K562 (cell line): ENCODE measurements around the gene COL4A2. TPM values are rescaled to one million over a fixed set of nuclear protein-coding genes. Genes with fewer than 3 reads are reported as not detected.

Experiments
- ATAC-seq: fragments of 200-7000 bp; cut with Tn5 transposase; 3 replicates; pipeline ENCODE4 v1.9.1; 2020; ENCODE audit warnings: moderate library complexity
- BruUV-seq: library from RNA; stranded (reverse); fragments of 400-500 nt; replicated peaks from 2 replicates; lab custom pipeline; 2021; lab: Mats Ljungman, UMichigan
- CTCF ChIA-PET: fragments of 300-600 bp; formaldehyde crosslinking; extraction: SDS; loops from one replicate; lab custom pipeline; 2021; ENCODE audit warnings: low intra/inter-chr PET ratio; lab: Yijun Ruan, JAX
- POLR2A ChIA-PET: fragments of 300-600, 350-650 bp; sonication (Branson Sonifier 250); formaldehyde crosslinking; extraction: SDS; loops from one replicate; lab custom pipeline; 2021; ENCODE audit warnings: antibody characterized with exemption, inconsistent platforms; lab: Yijun Ruan, JAX
- DNase-seq, 4 experiments: peaks; one replicate each; pipeline versions ENCODE4 v3.0.0 to v3.0.0-alpha.2; 2011 to 2018; ENCODE audit warnings: low spot score in 3 of 4, mixed read lengths in 3 of 4; ENCODE audit errors: extremely low read depth in 1 of 4
- FAIRE-seq: peaks from 2 replicates; lab custom pipeline; 2011; peaks lifted over from hg19 to GRCh38; lab: Jason Lieb, UNC
- H2AFZ ChIP-seq: 2 replicates; pipeline ENCODE4 v1.6.0; 2011; ENCODE audit warnings: low read depth, low read length, control low read depth, inconsistent platforms
- H3K27ac ChIP-seq: fragments of 200-600 bp; 3 replicates; pipeline ENCODE4 v1.8.0; 2011; ENCODE audit warnings: low read depth, mild to moderate bottlenecking, control low read depth, inconsistent platforms, low read length, moderate library complexity, mixed read lengths; ENCODE audit errors: extremely low read depth
- H3K27me3 ChIP-seq, 2 experiments: fragments of 300-600 bp in 1 of 2; 2 replicates in 1 of 2; 3 replicates in 1 of 2; pipeline versions ENCODE4 v1.6.0 to v1.8.0; 2011; ENCODE audit warnings: inconsistent platforms in 2 of 2, low read length in 2 of 2, mild to moderate bottlenecking in 1 of 2, mixed read lengths in 1 of 2, moderate library complexity in 1 of 2; ENCODE audit not compliant: control insufficient read depth in 2 of 2, insufficient read depth in 2 of 2
- H3K36me3 ChIP-seq: fragments of 300-600 bp; 3 replicates; pipeline ENCODE4 v1.8.0; 2011; ENCODE audit warnings: mild to moderate bottlenecking, low read length, inconsistent platforms; ENCODE audit not compliant: control insufficient read depth, insufficient read depth
- H3K4me1 ChIP-seq, 2 experiments: fragments of 200-600 bp in 1 of 2; replicated peaks in 1 of 2; 2 replicates in 1 of 2; 3 replicates in 1 of 2; pipeline versions ENCODE4 v1.5.1 to v1.8.0; 2011; ENCODE audit warnings: inconsistent platforms in 2 of 2, low read length in 2 of 2, mild to moderate bottlenecking in 1 of 2, mixed read lengths in 1 of 2, moderate library complexity in 1 of 2; ENCODE audit not compliant: control insufficient read depth in 2 of 2, insufficient read depth in 2 of 2
- H3K4me2 ChIP-seq: 2 replicates; pipeline ENCODE4 v1.6.1; 2011; ENCODE audit warnings: low read length, control low read depth, inconsistent platforms, mixed read lengths; ENCODE audit not compliant: insufficient read depth
- H3K4me3 ChIP-seq: fragments of 200-600 bp; sonication (generic), shearing (Covaris generic); 2 replicates; pipeline ENCODE4 v1.5.1; 2016; ENCODE audit warnings: control low read depth, inconsistent platforms
- H3K79me2 ChIP-seq: fragments of 200-600 bp; 3 replicates; pipeline ENCODE4 v1.8.0; 2011; ENCODE audit warnings: low read length, inconsistent platforms; ENCODE audit not compliant: control insufficient read depth, insufficient read depth
- H3K9ac ChIP-seq, 2 experiments: 2 replicates each; pipeline versions ENCODE4 v1.6.0 to v1.6.1; 2011; ENCODE audit warnings: low read depth in 2 of 2, low read length in 2 of 2, control low read depth in 1 of 2, inconsistent platforms in 1 of 2, mild to moderate bottlenecking in 1 of 2, mixed read lengths in 1 of 2; ENCODE audit not compliant: insufficient read depth in 1 of 2
- H3K9me1 ChIP-seq: one replicate; pipeline ENCODE4 v1.6.0; 2011; ENCODE audit warnings: inconsistent platforms, mild to moderate bottlenecking, low read length, moderate library complexity; ENCODE audit not compliant: control insufficient read depth, insufficient read depth
- H3K9me3 ChIP-seq: replicated peaks from 2 replicates; pipeline ENCODE4 v1.5.1; 2011; ENCODE audit warnings: low read depth, low read length, inconsistent platforms; ENCODE audit not compliant: control insufficient read depth, insufficient read depth
- H4K20me1 ChIP-seq: replicated peaks from 2 replicates; pipeline ENCODE4 v1.6.1; 2011; ENCODE audit warnings: low read length, inconsistent platforms, mixed read lengths; ENCODE audit not compliant: control insufficient read depth, insufficient read depth
- CBFA2T2 ChIP-seq: fragments of 450-650 bp; conservative IDR thresholded peaks from 2 replicates; pipeline ENCODE4 v1.6.1; 2017; ENCODE audit warnings: mild to moderate bottlenecking
- CBFA2T3 ChIP-seq: fragments of 450-650 bp; IDR thresholded peaks from 2 replicates; pipeline ENCODE4 v1.6.1; 2017
- CHD4 ChIP-seq: fragments of 200-600 bp; sonication (generic); IDR thresholded peaks from 3 replicates; pipeline ENCODE4 v1.6.1; 2012; ENCODE audit warnings: low read depth, mild to moderate bottlenecking, mixed read lengths, low read length, inconsistent platforms; ENCODE audit not compliant: insufficient read depth, insufficient replicate concordance, poor library complexity, severe bottlenecking
- DPF2 ChIP-seq: fragments of 450-650 bp; IDR thresholded peaks from 2 replicates; pipeline ENCODE4 v1.6.1; 2016
- FOXP1 ChIP-seq: sonication (generic); formaldehyde crosslinking; IDR thresholded peaks from 2 replicates; pipeline ENCODE4 v1.8.0; 2022; ENCODE audit warnings: mild to moderate bottlenecking, missing genetic modification reagents
- GABPB1 ChIP-seq: sonication (generic); formaldehyde crosslinking; IDR thresholded peaks from 2 replicates; pipeline ENCODE4 v1.8.0; 2022; ENCODE audit warnings: mild to moderate bottlenecking, missing genetic modification reagents
- HNRNPH1 ChIP-seq: fragments of 200-400 bp; formaldehyde crosslinking; optimal IDR thresholded peaks from 2 replicates; pipeline ENCODE3; 2017; ENCODE audit warnings: low read depth, mild to moderate bottlenecking, low read length, moderate library complexity
- LEF1 ChIP-seq: fragments of 450-650 bp; IDR thresholded peaks from 2 replicates; pipeline ENCODE4 v1.6.1; 2016; ENCODE audit warnings: mild to moderate bottlenecking
- NCOR1 ChIP-seq: fragments of 450-650 bp; IDR thresholded peaks from 2 replicates; pipeline ENCODE4 v1.6.1; 2016; ENCODE audit warnings: mild to moderate bottlenecking, moderate library complexity
- RFX1 ChIP-seq: fragments of 450-650 bp; IDR thresholded peaks from 2 replicates; pipeline ENCODE4 v1.6.1; 2016; ENCODE audit warnings: mild to moderate bottlenecking, moderate library complexity
- SMAD2 ChIP-seq: fragments of 150-350 bp; IDR thresholded peaks from 2 replicates; pipeline ENCODE4 v1.6.1; 2014; ENCODE audit warnings: low read depth, mild to moderate bottlenecking, low read length
- SOX6 ChIP-seq: fragments of 450-650 bp; IDR thresholded peaks from 2 replicates; pipeline ENCODE4 v1.6.1; 2014; ENCODE audit warnings: mild to moderate bottlenecking
- SP2 ChIP-seq: IDR thresholded peaks from 2 replicates; pipeline ENCODE4 v1.6.1; 2011; ENCODE audit warnings: mild to moderate bottlenecking, low read depth, low read length, moderate library complexity; ENCODE audit not compliant: poor library complexity, severe bottlenecking; ENCODE audit errors: extremely low read depth
- SPI1 ChIP-seq: IDR thresholded peaks from 2 replicates; pipeline ENCODE4 v1.6.1; 2011; ENCODE audit warnings: low read depth, low read length, control low read depth, borderline replicate concordance
- XRCC3 ChIP-seq: fragments of 450-650 bp; IDR thresholded peaks from 2 replicates; pipeline ENCODE4 v1.6.1; 2017; ENCODE audit warnings: mild to moderate bottlenecking, moderate library complexity
- ZBED1 ChIP-seq: IDR thresholded peaks from 2 replicates; pipeline ENCODE4 v1.6.1; 2014
- ZNF121 ChIP-seq: sonication (generic); formaldehyde crosslinking; conservative IDR thresholded peaks from 2 replicates; pipeline ENCODE4 v1.8.0; 2022; ENCODE audit warnings: missing genetic modification reagents
- ZNF586 ChIP-seq: fragments of 450-650 bp; formaldehyde crosslinking; conservative IDR thresholded peaks from 2 replicates; pipeline ENCODE4 v1.4.0; 2020; ENCODE audit warnings: mild to moderate bottlenecking, moderate library complexity
- WGBS: fragments of 100-300 bp; shearing (Covaris generic); methylation state at CpG from one replicate; pipeline ENCODE4 v1.1.6; 2016; ENCODE audit warnings: low coverage, mixed read lengths; ENCODE audit not compliant: insufficient coverage; ENCODE audit errors: missing lambda C conversion rate; 5-methylcytosine and 5-hydroxymethylcytosine counted together
- in situ Hi-C: fragments of 300-500 bp; cut with MboI; formaldehyde crosslinking; loops from 4 replicates; pipeline ENCODE4 v1.15.0; 2018; ENCODE audit warnings: inconsistent platforms, mixed read lengths
- intact Hi-C: fragments of 100-400 bp; cut with micrococcal nuclease; formaldehyde crosslinking; loops from 2 replicates; pipeline ENCODE4 v1.14.2; 2022
- polyA plus RNA-seq, 8 experiments: library from polyadenylated mRNA; depleted of rRNA in 4 of 8; stranded (reverse) in 5 of 8; unstranded in 3 of 8; fragments of >200 nt; fragmentation: Nextera tagmentation in 2 of 8; fragmentation: Illumina TruSeq in 1 of 8; extraction: Ambion mirVana in 2 of 8; extraction: Trizol in 1 of 8; gene quantifications; 2 replicates each; pipeline versions ENCODE4 v1.2.1 to v1.2.3, GENCODE V29; 2011 to 2014; ENCODE audit warnings: inconsistent platforms in 1 of 8, missing spikeins in 1 of 8
- total RNA-seq, 7 experiments: library from RNA; depleted of rRNA in 6 of 7; stranded (reverse); fragments of >200 nt in 6 of 7; fragmentation: Illumina TruSeq in 2 of 7; extraction: Trizol in 2 of 7; gene quantifications; 2 replicates each; pipeline versions ENCODE4 v1.2.1 to v1.2.3, GENCODE V29; 2011 to 2021; ENCODE audit warnings: low replicate concordance in 1 of 7
- TF ChIP-seq, protein P1 (sequence below): fragments of 450-650 bp; IDR thresholded peaks from 2 replicates; pipeline ENCODE4 v1.6.1; 2018; ENCODE audit not compliant: partially characterized antibody
- TF ChIP-seq, protein P2 (sequence below): fragments of 450-650 bp; formaldehyde crosslinking; IDR thresholded peaks from 2 replicates; pipeline ENCODE4 v1.4.0; 2022; ENCODE audit warnings: missing genetic modification characterization

The COL4A2 gene
- total and polyA plus RNA-seq, 9 of the 15 experiments (the other 6 are each of a cell fraction or from before 2014, with no cell fraction given) = 0.13 to 15.2 (median 8.1) TPM

DNA sequence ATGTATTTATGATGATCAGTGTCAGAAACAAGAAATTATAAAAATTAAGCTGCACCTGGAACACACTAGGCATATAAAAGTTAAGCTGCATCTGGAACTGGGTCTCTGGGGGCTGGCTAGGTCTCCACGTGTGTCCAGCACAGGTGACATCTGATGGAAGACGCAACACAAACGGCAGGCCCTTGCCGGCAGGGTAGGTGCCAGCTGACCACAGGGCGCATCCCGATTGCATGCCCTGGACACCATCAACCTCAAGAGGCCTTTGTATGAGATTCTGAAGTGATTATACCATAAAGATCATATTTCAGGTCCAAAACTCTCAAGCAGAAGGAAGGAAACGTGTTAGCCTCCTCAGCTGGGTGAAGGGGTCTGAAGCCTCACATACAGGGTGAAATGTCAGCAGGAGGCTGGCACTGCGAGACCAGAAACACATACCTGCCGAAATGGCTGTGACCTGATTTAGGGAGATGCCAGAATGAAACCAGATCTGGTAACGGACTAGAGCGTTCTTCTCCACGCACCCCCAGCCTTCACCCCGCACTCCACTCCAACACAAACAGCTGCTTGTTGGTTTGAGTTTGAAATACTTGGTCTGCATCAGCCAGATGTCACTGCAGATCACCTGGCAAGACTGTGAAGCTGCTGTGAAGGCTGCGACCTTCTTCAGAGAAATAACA lies 37.4 kb upstream of the COL4A2 start:
- ATAC-seq = no peak
- FAIRE-seq = no peak
- H4K20me1 ChIP-seq = no peaks in the 10 kb centered on the region

DNA sequence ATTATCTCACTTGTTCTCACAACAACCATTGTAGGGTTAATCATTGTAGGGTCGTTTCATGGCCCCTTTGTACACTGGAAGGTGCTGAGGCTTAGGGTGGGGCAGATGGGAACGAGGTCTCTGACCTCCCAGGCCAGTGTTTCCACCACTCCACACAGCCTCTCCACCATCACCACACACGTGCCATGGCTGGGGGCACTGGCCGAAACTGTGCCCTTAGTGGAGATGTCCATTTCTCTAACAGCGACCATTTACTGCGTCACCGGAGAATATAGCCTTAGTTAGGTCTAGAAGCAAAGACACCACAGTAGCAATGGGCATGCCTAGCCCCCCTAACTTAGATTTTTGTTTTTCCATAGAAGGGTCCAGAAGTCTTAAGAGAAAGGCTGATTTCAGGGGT lies 36.6 kb upstream of the COL4A2 start:
- Histone ChIP-seq H3K79me2 (no peaks in the 10 kb centered on the region), H3K36me3 (no peaks in the 10 kb centered on the region), H3K9me3 (no peaks in the 10 kb centered on the region), H3K4me1 (no peaks in the 10 kb centered on the region), H3K27ac (no peak overlapping the region), H3K9ac (no peak overlapping the region), H2AFZ (no peak overlapping the region), H4K20me1 (no peaks in the 10 kb centered on the region), H3K4me2 (no peak overlapping the region), H3K9me1 (no peaks in the 10 kb centered on the region), H3K27me3 (peaks cover 3 to 32% of the 10 kb centered on the region in 2 experiments; a peak in 4 of 5 replicates), H3K4me3 (no peak overlapping the region)
- FAIRE-seq (no peak), ATAC-seq (no peak), DNase-seq (no peak)
- ChIA-PET CTCF (no interaction called here), POLR2A (no interaction called here)
- no TSS peak for BruUV-seq
- in situ Hi-C loops = no loop called here
- intact Hi-C loops = no loop called here
- WGBS = 0% methylated on average over 7 of the region's 7 CpGs
- TF ChIP-seq SP2 (no peak), DPF2 (no peak), ZNF121 (no peak), XRCC3 (no peak), SOX6 (no peak), CBFA2T2 (no peak)
- TF ChIP-seq, protein P1, sequence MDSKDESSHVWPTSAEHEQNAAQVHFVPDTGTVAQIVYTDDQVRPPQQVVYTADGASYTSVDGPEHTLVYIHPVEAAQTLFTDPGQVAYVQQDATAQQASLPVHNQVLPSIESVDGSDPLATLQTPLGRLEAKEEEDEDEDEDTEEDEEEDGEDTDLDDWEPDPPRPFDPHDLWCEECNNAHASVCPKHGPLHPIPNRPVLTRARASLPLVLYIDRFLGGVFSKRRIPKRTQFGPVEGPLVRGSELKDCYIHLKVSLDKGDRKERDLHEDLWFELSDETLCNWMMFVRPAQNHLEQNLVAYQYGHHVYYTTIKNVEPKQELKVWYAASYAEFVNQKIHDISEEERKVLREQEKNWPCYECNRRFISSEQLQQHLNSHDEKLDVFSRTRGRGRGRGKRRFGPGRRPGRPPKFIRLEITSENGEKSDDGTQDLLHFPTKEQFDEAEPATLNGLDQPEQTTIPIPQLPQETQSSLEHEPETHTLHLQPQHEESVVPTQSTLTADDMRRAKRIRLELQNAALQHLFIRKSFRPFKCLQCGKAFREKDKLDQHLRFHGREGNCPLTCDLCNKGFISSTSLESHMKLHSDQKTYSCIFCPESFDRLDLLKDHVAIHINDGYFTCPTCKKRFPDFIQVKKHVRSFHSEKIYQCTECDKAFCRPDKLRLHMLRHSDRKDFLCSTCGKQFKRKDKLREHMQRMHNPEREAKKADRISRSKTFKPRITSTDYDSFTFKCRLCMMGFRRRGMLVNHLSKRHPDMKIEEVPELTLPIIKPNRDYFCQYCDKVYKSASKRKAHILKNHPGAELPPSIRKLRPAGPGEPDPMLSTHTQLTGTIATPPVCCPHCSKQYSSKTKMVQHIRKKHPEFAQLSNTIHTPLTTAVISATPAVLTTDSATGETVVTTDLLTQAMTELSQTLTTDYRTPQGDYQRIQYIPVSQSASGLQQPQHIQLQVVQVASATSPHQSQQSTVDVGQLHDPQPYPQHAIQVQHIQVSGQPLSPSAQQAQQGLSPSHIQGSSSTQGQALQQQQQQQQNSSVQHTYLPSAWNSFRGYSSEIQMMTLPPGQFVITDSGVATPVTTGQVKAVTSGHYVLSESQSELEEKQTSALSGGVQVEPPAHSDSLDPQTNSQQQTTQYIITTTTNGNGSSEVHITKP = no peak
- TF ChIP-seq, protein P2, sequence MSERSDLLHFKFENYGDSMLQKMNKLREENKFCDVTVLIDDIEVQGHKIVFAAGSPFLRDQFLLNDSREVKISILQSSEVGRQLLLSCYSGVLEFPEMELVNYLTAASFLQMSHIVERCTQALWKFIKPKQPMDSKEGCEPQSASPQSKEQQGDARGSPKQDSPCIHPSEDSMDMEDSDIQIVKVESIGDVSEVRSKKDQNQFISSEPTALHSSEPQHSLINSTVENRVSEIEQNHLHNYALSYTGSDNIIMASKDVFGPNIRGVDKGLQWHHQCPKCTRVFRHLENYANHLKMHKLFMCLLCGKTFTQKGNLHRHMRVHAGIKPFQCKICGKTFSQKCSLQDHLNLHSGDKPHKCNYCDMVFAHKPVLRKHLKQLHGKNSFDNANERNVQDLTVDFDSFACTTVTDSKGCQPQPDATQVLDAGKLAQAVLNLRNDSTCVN (CRISPR knock-in tag) = no peak

More for the DNA sequence above, 37.4 kb upstream of the COL4A2 start:
- Histone ChIP-seq H3K4me3 (no peak overlapping the region), H3K4me2 (no peak overlapping the region), H3K9ac (no peak overlapping the region), H3K9me1 (no peaks in the 10 kb centered on the region)
- in situ Hi-C loops = no loop called here
- TF ChIP-seq FOXP1 (CRISPR knock-in tag) (no peak), ZNF586 (no peak), CHD4 (no peak), SPI1 (no peak), LEF1 (no peak), NCOR1 (no peak), ZBED1 (no peak), CBFA2T3 (no peak), SMAD2 (no peak), GABPB1 (CRISPR knock-in tag) (no peak), HNRNPH1 (no peak), RFX1 (no peak)
- TF ChIP-seq, all 486 proteins: peak for 0
- peaks cover 0 to 39% of the 10 kb centered on the region in 2 experiments; a peak in 4 of 5 replicates for H3K27me3 ChIP-seq
- CTCF ChIA-PET = no interaction called here
- POLR2A ChIA-PET = no interaction called here
- no peaks in the 10 kb centered on the region for H3K9me3 ChIP-seq
- no TSS peak for BruUV-seq
- no peak for DNase-seq
- no peaks in the 10 kb centered on the region for H3K79me2 ChIP-seq
- no peaks in the 10 kb centered on the region for H3K36me3 ChIP-seq
- 1% methylated on average over 14 of the region's 14 CpGs for WGBS
- H2AFZ ChIP-seq = no peak overlapping the region
- intact Hi-C loops = no loop called here
- H3K4me1 ChIP-seq = no peaks in the 10 kb centered on the region
- no peak overlapping the region for H3K27ac ChIP-seq
